IPS-20b (cell line): ENCODE data around the gene NEUROD1.
"Not testable (repeated sequence)": the region's sequence is repeated elsewhere in the genome, so short reads cannot be mapped to it uniquely, and the experiment has no call there.

Experiments used
- H3K27ac ChIP-seq: one replicate; pipeline ENCODE4 v1.5.1; 2013; ENCODE audit warnings: low read length
- H3K27me3 ChIP-seq: 2 replicates; pipeline ENCODE4 v1.6.1; 2013; ENCODE audit warnings: mild to moderate bottlenecking, low read length, inconsistent platforms; ENCODE audit not compliant: insufficient read depth
- H3K36me3 ChIP-seq: 2 replicates; pipeline ENCODE4 v1.6.1; 2013; ENCODE audit warnings: low read depth, mild to moderate bottlenecking, inconsistent platforms, low read length, moderate library complexity; ENCODE audit not compliant: insufficient read depth
- H3K4me1 ChIP-seq: 2 replicates; pipeline ENCODE4 v1.6.1; 2013; ENCODE audit warnings: mild to moderate bottlenecking, control low read depth, inconsistent platforms, low read length, moderate library complexity; ENCODE audit not compliant: insufficient read depth
- H3K4me3 ChIP-seq: 2 replicates; pipeline ENCODE4 v1.5.1; 2013; ENCODE audit warnings: mild to moderate bottlenecking, low read length, inconsistent platforms
- H3K9ac ChIP-seq: 2 replicates; pipeline ENCODE4 v1.6.1; 2013; ENCODE audit warnings: low read depth, mild to moderate bottlenecking, inconsistent platforms, low read length, moderate library complexity
- H3K9me3 ChIP-seq: 2 replicates; pipeline ENCODE4 v1.6.1; 2013; ENCODE audit warnings: mild to moderate bottlenecking, low read depth, low read length, inconsistent platforms; ENCODE audit not compliant: insufficient read depth

NEUROD1 gene

DNA sequence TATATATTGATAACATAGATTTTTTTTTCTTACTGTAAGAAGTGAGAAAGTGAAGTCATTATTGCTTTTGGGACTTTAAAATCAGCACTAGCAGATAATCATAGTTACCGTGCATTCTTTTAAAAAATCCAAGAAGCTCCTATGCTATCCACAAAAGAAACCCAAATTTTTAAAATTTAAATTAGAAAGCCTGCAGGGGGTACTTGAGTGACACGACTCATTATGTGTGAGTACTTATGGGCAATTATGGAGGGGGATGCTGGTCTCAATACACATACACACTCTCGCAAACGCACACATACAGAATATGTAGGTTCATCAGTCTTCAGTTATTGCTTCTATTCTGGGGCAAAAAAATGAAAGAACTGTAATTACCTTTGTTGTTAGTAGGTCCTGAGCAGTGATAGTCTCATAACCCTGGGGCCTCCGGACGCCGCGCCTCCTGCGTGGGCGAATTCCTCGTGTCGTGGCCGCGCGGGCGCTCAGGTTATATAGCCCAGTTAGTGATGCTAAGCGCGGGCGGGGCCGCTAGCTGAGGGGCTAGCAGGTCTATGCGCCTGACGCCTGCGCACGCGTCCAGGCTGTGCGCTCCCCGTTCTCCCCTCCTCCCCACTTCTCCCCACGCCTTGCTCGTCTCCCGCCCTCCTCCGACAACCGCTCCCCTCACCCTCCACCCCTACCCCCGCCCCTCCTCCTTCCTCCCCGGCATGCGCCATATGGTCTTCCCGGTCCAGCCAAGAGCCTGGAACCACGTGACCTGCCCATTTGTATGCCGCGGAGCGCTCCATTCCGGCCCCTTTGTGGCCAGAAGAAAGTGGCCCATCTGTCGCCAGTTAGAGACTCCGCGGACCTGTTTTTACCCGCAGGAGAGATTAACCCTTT lies at the start of gene NEUROD1:
Gene NEUROD1 (minus strand): TSS at position 463 of the 882 bp plus-strand sequence. CDS start 1,657 bp downstream, outside the sequence.
- Histone ChIP-seq H3K27me3 (peaks cover 100% of the 10 kb centered on the region), H3K4me3 (peak within 1 kb of the TSS; percentile 65), H3K9ac (no peak within 1 kb of the TSS)

GRCh38 chr2:181725476-181725875 lies 45.2 kb upstream of the NEUROD1 start:
- H3K9ac ChIP-seq, result no peak overlapping the region
- no peak overlapping the region for H3K4me3 ChIP-seq
- no peaks in the 10 kb centered on the region for H3K4me1 ChIP-seq
- no peaks in the 10 kb centered on the region for H3K27me3 ChIP-seq
- no peak overlapping the region for H3K27ac ChIP-seq
- no peaks in the 10 kb centered on the region for H3K36me3 ChIP-seq
- H3K9me3 ChIP-seq, result peaks cover 6% of the 10 kb centered on the region; the same call in 1 of the 2 replicates

More for the DNA sequence above, at the start of gene NEUROD1:
- H3K4me1 ChIP-seq, result peaks cover 21% of the 10 kb centered on the region; the same call in 1 of the 2 replicates
- H3K36me3 ChIP-seq, result no peaks in the 10 kb centered on the region
- H3K27ac ChIP-seq, result no peak within 1 kb of the TSS
- peaks cover 14% of the 10 kb centered on the region; the same call in 1 of the 2 replicates for H3K9me3 ChIP-seq

- Histone ChIP-seq H3K9me3 (peaks cover 6% of the 10 kb centered on the region; the same call in 1 of the 2 replicates), H3K4me1 (no peaks in the 10 kb centered on the region), H3K9ac (no peak overlapping the region), H3K27ac (no peak overlapping the region), H3K4me3 (no peak overlapping the region), H3K36me3 (no peaks in the 10 kb centered on the region), H3K27me3 (no peaks in the 10 kb centered on the region)
These were observed 44.3 kb upstream of the NEUROD1 start for GRCh38 chr2:181724662-181725061.

DNA sequence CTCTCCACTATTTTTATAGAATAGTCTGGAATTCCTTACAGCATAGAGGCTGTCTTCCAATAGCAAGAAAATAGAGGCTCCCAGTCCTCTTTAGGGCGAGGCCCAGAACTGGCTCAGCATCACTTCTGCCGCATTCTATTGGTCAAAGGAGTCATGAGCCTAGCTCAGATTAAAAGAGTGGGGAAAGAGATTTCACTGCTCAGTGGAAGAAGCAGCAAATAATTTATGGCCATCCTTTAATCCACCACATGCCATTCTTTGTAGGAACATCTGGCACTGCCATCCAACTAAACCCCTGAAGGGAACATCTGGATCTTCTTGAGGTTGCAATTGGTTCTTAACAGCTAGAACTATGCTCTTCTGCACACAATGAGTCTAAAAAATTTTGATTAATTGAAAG lies 43.4 kb upstream of the NEUROD1 start:
- Histone ChIP-seq H3K27me3 (no peaks in the 10 kb centered on the region), H3K9me3 (peaks cover 6% of the 10 kb centered on the region; the same call in 1 of the 2 replicates), H3K4me1 (no peaks in the 10 kb centered on the region), H3K36me3 (no peaks in the 10 kb centered on the region), H3K4me3 (no peak overlapping the region), H3K9ac (no peak overlapping the region), H3K27ac (no peak overlapping the region)

- Histone ChIP-seq H3K27ac (no peak overlapping the region), H3K9me3 (no peaks in the 10 kb centered on the region), H3K36me3 (no peaks in the 10 kb centered on the region), H3K9ac (no peak overlapping the region), H3K27me3 (no peaks in the 10 kb centered on the region; the same call in 1 of the 2 replicates), H3K4me1 (no peaks in the 10 kb centered on the region), H3K4me3 (no peak overlapping the region)
These were observed 34.8 kb upstream of the NEUROD1 start for GRCh38 chr2:181715033-181715630.

GRCh38 chr2:181711051-181711450 lies 30.7 kb upstream of the NEUROD1 start:
- not testable (repeated sequence) for H3K4me3 ChIP-seq, H3K27me3 ChIP-seq, H3K27ac ChIP-seq, H3K9ac ChIP-seq, H3K36me3 ChIP-seq, H3K4me1 ChIP-seq, H3K9me3 ChIP-seq

DNA sequence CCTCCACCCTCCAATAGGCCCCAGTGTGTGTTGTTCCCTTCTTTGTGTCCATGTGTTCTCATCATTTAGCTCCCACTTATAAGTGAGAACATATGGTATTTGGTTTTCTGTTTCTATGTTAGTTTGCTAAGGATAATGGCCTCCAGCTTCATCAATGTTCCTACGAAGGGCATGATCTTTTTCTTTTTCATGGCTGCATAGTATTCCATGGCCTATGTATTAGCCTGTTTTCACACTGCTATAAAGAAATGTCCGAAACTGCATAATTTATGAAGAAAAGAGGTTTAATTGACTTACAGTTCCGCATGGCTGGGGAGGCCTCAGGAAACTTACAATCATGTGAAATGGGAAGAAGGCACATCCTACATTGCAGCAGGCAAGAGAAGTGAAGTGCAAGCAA lies 22.2 kb upstream of the NEUROD1 start:
- not testable (repeated sequence) for H3K36me3 ChIP-seq, H3K27me3 ChIP-seq, H3K9ac ChIP-seq, H3K4me3 ChIP-seq, H3K4me1 ChIP-seq, H3K27ac ChIP-seq
- H3K9me3 ChIP-seq, result peaks cover 14% of the 10 kb centered on the region; the same call in 1 of the 2 replicates

- no peak overlapping the region for H3K9ac ChIP-seq
- no peaks in the 10 kb centered on the region for H3K4me1 ChIP-seq
- H3K27ac ChIP-seq, result no peak overlapping the region
These were observed 17.9 kb upstream of the NEUROD1 start for GRCh38 chr2:181698223-181698622.

DNA sequence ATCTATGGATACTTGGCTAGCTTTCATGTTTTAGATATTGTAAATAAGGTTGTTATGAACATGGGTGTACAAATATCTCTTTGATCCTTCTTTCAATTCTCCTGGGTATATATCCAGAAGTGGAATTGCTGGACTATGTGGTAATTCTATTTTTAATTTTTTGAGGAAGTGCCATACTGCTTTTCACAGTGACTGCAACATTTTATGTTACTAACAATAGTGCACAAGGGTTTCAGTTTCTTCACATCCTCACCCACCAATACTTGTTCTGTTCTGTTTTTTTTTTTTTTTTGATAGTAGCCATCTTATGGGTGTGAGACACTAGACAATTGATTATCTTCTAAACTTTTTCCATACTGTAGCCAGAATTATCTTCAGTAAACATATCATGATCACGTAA lies 17.3 kb upstream of the NEUROD1 start:
- Histone ChIP-seq H3K9ac (no peak overlapping the region), H3K4me1 (no peaks in the 10 kb centered on the region), H3K27me3 (peaks cover 20% of the 10 kb centered on the region; the same call in 1 of the 2 replicates), H3K4me3 (no peak overlapping the region), H3K9me3 (peaks cover 2% of the 10 kb centered on the region; the same call in 1 of the 2 replicates), H3K27ac (no peak overlapping the region), H3K36me3 (no peaks in the 10 kb centered on the region)

More at GRCh38 chr2:181698223-181698622, 17.9 kb upstream of the NEUROD1 start:
- peaks cover 17% of the 10 kb centered on the region; the same call in 1 of the 2 replicates for H3K27me3 ChIP-seq
- H3K4me3 ChIP-seq, result no peak overlapping the region
- peaks cover 9% of the 10 kb centered on the region; the same call in 1 of the 2 replicates for H3K9me3 ChIP-seq
- no peaks in the 10 kb centered on the region for H3K36me3 ChIP-seq

GRCh38 chr2:181697126-181697525 lies 16.8 kb upstream of the NEUROD1 start:
- H3K27ac ChIP-seq, result no peak overlapping the region
- H3K4me1 ChIP-seq, result no peaks in the 10 kb centered on the region
- H3K27me3 ChIP-seq, result peaks cover 20% of the 10 kb centered on the region; the same call in 1 of the 2 replicates
- H3K9me3 ChIP-seq, result no peaks in the 10 kb centered on the region
- H3K4me3 ChIP-seq, result no peak overlapping the region
- H3K36me3 ChIP-seq, result no peaks in the 10 kb centered on the region
- H3K9ac ChIP-seq, result no peak overlapping the region

- Histone ChIP-seq H3K4me1 (no peaks in the 10 kb centered on the region), H3K4me3 (no peak overlapping the region), H3K9ac (no peak overlapping the region), H3K27me3 (peaks cover 39% of the 10 kb centered on the region), H3K27ac (no peak overlapping the region), H3K9me3 (no peaks in the 10 kb centered on the region), H3K36me3 (no peaks in the 10 kb centered on the region)
These were observed 14.0 kb upstream of the NEUROD1 start for GRCh38 chr2:181694271-181694670.
